GM19193 (cell line): ENCODE data around the gene ZNF423.

ENCODE experiments used
- POLR2A ChIP-seq: IDR thresholded peaks from 4 replicates; pipeline ENCODE4 v1.6.1; 2011; ENCODE audit not compliant: insufficient read depth, insufficient read length; ENCODE audit errors: extremely low read depth

ZNF423 gene

GRCh38 chr16:49857423-49858181 lies 1.7 kb upstream of the ZNF423 start:
- no peak for TF ChIP-seq POLR2A

GRCh38 chr16:49856672-49857330 lies 889 bp upstream of the ZNF423 start:
- TF ChIP-seq POLR2A, result no peak

GRCh38 chr16:49855280-49855821 lies 561 bp downstream of the ZNF423 start:
- TF ChIP-seq POLR2A, result no peak

DNA sequence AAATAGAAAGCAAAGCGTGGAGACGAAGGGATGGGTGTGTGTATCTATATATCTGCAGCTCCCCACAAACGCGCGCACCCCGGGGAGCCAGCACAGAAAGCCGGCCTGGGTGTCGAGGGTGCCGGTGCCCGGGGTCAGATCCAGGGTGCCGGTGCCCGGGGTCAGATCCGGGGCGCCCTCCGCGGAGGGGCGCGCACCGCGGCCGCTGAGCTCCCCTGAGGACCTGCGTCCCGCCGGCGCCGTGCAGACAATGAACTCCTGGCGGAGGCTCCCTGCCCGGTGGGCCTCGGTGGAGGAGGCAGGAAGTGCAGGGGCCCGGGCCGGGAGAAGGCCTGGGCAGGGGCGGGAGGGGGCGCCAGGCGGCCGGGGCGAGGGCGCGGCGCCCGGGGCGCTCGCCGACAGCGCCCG lies 1.1 kb downstream of the ZNF423 start:
- no peak for TF ChIP-seq POLR2A

GRCh38 chr16:49854188-49854795 lies 1.6 kb downstream of the ZNF423 start:
- TF ChIP-seq POLR2A, result no peak

- TF ChIP-seq POLR2A, result no peak
These were observed 3.6 kb downstream of the ZNF423 start for GRCh38 chr16:49852279-49852678.

DNA sequence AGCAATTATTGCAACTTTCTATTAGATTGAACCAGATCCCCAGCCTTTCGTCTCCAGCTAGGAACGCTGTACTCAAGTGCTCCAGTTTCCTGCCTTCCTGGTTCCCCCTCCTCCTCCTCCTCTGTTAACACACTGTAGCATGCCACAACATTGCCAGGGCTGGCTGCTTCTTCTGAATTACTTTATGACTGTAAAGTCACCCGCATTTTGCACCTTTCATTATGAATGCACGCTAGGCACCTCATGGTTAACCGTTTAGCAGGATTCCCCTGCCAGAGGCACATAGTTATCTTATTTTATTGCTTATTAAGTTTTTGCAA lies 4.5 kb downstream of the ZNF423 start:
- TF ChIP-seq POLR2A, result no peak

- no peak for TF ChIP-seq POLR2A
These were observed 5.1 kb downstream of the ZNF423 start for GRCh38 chr16:49850558-49851467.

GRCh38 chr16:49849754-49850108 lies 6.2 kb downstream of the ZNF423 start:
- TF ChIP-seq POLR2A, result no peak

DNA sequence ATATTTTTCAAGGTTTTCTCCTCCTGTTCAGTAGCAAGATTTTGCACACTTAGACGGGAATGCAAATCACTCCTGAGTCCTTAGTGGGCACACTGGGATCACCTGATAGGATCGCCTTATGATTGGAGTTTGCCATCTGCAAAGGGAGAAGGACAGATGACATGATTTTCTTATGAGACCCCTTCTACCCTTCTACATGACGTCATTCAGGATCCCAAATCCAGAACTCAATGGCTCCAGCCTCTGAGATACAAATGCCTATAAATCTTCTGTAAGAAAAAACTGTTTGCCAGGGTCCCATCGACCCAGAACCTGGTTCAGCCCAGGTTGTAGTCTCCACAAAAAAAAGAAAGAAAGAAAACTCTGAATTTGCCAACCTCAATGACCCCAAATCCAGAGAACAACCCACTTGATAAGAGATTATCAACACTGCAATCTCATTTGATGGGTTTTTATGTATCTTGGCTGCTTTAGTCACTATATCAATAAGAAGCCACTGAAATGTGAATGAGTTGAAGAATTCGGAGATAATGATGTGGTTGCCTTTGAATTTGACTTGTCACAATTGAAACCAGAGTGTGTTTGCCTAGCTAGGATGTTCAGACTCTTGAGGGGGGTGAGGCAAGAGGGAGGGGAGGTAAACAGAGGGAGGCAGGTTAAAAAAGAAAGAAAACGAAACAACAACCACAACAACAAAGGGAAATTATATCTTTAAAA lies 6.7 kb downstream of the ZNF423 start:
- no peak for TF ChIP-seq POLR2A

GRCh38 chr16:49848530-49848929 lies 7.4 kb downstream of the ZNF423 start:
- no peak for TF ChIP-seq POLR2A

- no peak for TF ChIP-seq POLR2A
These were observed 9.1 kb downstream of the ZNF423 start for GRCh38 chr16:49846800-49847199.

DNA sequence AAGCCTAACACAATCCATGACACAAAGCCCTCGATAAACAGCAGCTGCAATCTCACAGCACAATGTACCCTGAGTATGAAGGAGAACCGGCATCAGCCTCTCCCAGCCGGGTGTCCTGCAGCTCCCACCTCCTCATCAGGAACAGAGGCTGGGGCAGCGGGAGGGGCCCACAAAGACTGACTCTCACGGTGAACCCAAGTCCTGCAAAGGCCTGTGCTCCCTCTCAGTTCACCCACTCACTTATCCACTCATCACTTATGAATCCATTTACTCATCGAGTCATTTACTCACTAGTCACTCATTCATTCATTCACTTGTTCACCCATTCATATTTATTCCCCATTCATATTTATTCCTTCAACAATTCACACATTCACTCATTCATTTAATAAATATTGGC lies 11.6 kb downstream of the ZNF423 start:
- TF ChIP-seq POLR2A, result no peak

DNA sequence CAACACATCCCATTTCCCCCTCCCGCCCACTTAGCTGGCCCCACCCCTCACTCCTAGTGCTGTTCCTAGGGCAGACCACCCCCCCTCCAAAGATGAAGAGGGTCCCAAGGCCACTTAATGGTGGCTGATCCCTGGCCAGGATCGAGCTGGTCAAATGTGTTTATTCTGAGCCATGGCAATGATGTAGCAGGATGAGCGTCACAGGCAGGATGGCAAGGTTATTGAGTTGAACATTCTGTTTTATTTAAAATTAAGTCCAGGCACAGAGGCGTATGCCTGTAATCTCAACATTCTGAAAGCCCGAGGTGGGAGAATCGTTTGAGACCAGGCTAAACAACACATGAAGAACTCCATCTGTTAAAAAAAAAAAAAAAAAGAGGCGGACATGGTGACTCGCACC lies 12.2 kb downstream of the ZNF423 start:
- TF ChIP-seq POLR2A, result no peak
